Measurements from ENCODE around the gene YIPF4.
"Not testable (repeated sequence)": the region's sequence is repeated elsewhere in the genome, so short reads cannot be mapped to it uniquely, and the experiment has no call there.

Gene YIPF4

GRCh38 chr2:32358111-32358482, 80.4 kb downstream of the YIPF4 start:
- Mint-ChIP-seq H3K9me3 (no peaks in the 10 kb centered on the region), H3K27ac (peak overlapping the region; percentile 73 to 88 (median 74)), H3K36me3 (ENCODE audit: low read depth) (peaks cover 19% of the 10 kb centered on the region), H3K4me3 (peak overlapping the region; percentile 86 to 91 (median 88)), H3K27me3 (ENCODE audit: low read depth) (no peaks in the 10 kb centered on the region), H3K4me1 (peaks cover 32% of the 10 kb centered on the region)
- TF ChIP-seq, protein P1, sequence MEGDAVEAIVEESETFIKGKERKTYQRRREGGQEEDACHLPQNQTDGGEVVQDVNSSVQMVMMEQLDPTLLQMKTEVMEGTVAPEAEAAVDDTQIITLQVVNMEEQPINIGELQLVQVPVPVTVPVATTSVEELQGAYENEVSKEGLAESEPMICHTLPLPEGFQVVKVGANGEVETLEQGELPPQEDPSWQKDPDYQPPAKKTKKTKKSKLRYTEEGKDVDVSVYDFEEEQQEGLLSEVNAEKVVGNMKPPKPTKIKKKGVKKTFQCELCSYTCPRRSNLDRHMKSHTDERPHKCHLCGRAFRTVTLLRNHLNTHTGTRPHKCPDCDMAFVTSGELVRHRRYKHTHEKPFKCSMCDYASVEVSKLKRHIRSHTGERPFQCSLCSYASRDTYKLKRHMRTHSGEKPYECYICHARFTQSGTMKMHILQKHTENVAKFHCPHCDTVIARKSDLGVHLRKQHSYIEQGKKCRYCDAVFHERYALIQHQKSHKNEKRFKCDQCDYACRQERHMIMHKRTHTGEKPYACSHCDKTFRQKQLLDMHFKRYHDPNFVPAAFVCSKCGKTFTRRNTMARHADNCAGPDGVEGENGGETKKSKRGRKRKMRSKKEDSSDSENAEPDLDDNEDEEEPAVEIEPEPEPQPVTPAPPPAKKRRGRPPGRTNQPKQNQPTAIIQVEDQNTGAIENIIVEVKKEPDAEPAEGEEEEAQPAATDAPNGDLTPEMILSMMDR (IDR thresholded peaks at IDR 0.05; ENCODE audit: unreplicated experiment in 3 of 3), result no peak

- no peaks in the 10 kb centered on the region for H3K27me3 Mint-ChIP-seq (ENCODE audit: low read depth)
- peak overlapping the region in 2 of 3 experiments; percentile 14 to 73 for H3K27ac Mint-ChIP-seq
- H3K4me3 Mint-ChIP-seq, result peak overlapping the region; percentile 45 to 78 (median 60)
- TF ChIP-seq, protein P1 (IDR thresholded peaks at IDR 0.05; ENCODE audit: unreplicated experiment in 3 of 3), result no peak
- peaks cover 45% of the 10 kb centered on the region for H3K4me1 Mint-ChIP-seq
- H3K36me3 Mint-ChIP-seq (ENCODE audit: low read depth), result peaks cover 24% of the 10 kb centered on the region
- no peaks in the 10 kb centered on the region for H3K9me3 Mint-ChIP-seq
Measured at GRCh38 chr2:32360416-32360815, 82.7 kb downstream of the YIPF4 start.

DNA sequence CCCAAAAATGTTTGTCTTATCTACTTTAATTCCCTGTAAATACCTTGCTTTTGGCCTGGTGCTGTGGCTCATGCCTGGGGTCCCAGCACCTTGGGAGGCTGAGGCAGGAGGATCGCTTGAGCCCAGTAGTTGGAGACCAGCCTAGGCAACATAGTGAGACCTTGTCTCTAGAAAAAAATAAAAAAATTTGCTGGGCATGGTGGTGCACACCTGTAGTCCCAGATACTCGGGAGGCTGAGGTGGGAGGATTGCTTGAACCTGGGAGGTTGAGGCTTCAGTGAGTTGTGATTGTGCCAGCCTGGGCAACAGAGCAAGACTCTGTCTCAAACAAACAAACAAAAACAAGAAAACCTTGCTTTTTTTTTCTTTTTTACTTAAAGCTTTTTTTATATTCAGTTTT, 85.3 kb downstream of the YIPF4 start:
- peaks cover 24% of the 10 kb centered on the region for H3K36me3 Mint-ChIP-seq (ENCODE audit: low read depth)
- peaks cover 50% of the 10 kb centered on the region for H3K4me1 Mint-ChIP-seq
- H3K9me3 Mint-ChIP-seq; H3K27me3 Mint-ChIP-seq (ENCODE audit: low read depth); H3K27ac Mint-ChIP-seq; H3K4me3 Mint-ChIP-seq: not testable (repeated sequence)

DNA sequence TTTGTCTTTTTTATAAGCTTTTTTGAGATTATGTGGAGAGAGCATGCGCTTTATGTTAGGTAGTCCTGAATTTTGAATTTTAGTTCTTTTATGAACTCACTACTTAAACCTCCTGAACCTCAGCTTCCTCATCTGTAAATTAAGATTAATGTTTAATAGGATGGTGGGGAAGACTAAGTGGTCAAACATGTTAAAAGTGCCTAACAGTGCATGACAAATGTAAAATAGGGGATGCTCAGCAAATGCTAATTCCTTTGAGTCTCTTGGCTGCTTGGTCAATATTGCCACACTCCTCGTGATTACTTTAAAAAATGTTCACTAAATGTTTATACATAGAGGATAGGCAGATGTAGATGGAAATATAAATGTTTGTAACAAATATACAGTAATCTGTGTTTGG, 85.9 kb downstream of the YIPF4 start:
- Mint-ChIP-seq H3K36me3 (ENCODE audit: low read depth) (peaks cover 24% of the 10 kb centered on the region), H3K27me3 (ENCODE audit: low read depth) (no peaks in the 10 kb centered on the region), H3K9me3 (no peaks in the 10 kb centered on the region), H3K4me3 (no peak overlapping the region), H3K4me1 (peaks cover 44% of the 10 kb centered on the region), H3K27ac (peak overlapping the region; percentile 13 to 64 (median 48))
- TF ChIP-seq, protein P1 (IDR thresholded peaks at IDR 0.05; ENCODE audit: unreplicated experiment in 3 of 3), result no peak

DNA sequence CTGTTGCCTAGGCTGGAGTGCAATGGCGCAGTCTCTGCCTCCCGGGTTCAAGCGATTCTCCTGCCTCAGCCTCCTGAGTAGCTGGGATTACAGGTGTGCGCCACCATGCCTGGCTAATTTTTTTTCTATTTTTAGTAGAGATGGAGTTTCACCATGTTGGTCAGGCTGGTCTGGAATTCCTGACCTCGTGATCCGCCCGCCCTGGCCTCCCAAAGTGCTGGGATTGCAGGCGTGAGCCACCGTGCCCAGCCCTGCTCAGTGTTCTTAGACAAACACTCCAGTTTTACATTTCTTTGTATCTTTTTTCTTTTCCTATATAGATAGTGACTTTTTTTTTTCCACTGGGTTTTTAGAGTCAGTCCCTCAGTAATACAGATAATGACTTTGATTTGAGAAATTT, 86.6 kb downstream of the YIPF4 start:
- H3K4me3 Mint-ChIP-seq; H3K27me3 Mint-ChIP-seq (ENCODE audit: low read depth); H3K9me3 Mint-ChIP-seq: not testable (repeated sequence)
- H3K36me3 Mint-ChIP-seq (ENCODE audit: low read depth), result peaks cover 24% of the 10 kb centered on the region
- peak overlapping the region; percentile 1 to 45 (median 8) for H3K27ac Mint-ChIP-seq
- peaks cover 42% of the 10 kb centered on the region for H3K4me1 Mint-ChIP-seq

DNA sequence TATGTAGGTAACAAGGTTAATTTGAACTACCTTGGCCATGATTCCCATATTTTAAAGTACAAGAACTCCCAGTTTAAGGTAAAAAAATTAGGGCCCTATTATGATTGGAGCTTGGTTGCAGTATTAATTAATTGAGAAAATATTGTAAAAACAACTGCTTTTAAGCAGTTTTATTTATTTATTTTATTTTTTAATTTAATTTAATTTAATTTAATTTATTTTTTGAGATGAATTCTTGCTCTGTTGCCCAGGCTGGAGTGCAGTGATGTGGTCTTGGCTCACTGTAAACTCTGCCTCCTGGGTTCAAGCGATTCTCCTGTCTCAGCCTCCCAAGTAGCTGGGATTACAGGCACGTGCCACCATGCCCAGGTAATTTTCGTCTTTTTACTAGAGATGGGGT, 88.0 kb downstream of the YIPF4 start:
- H3K4me1 Mint-ChIP-seq, result peaks cover 28% of the 10 kb centered on the region
- H3K27ac Mint-ChIP-seq; H3K27me3 Mint-ChIP-seq (ENCODE audit: low read depth); H3K4me3 Mint-ChIP-seq; H3K9me3 Mint-ChIP-seq: not testable (repeated sequence)
- H3K36me3 Mint-ChIP-seq (ENCODE audit: low read depth), result peaks cover 23% of the 10 kb centered on the region

Data from nephron (organoid).